GM23248 (cell line): Measurements from ENCODE around the gene JPH2.

Experiments
- EZH2 ChIP-seq: fragments of 200-600 bp; sonication (generic); IDR thresholded peaks from 2 replicates; pipeline ENCODE4 v1.6.1; 2018; ENCODE audit warnings: antibody characterized with exemption, mild to moderate bottlenecking; ENCODE audit not compliant: insufficient read depth, poor library complexity, severe bottlenecking
- EZH2phosphoT487 ChIP-seq: fragments of 200-600 bp; sonication (generic); IDR thresholded peaks from 2 replicates; pipeline ENCODE4 v1.6.1; 2018; ENCODE audit warnings: antibody characterized with exemption, moderate library complexity, mild to moderate bottlenecking, low read depth; ENCODE audit not compliant: insufficient read depth

GRCh38 chr20:44079291-44079690 is 107.7 kb downstream of the JPH2 start:
- TF ChIP-seq EZH2phosphoT487 = no peak
- TF ChIP-seq EZH2 = no peak
